Amniotic epithelial cell (primary cell): Measurements from ENCODE around the gene HTR4.
"Not testable (repeated sequence)": the region's sequence is repeated elsewhere in the genome, so short reads cannot be mapped to it uniquely, and the experiment has no call there.

Experiments used
- DNase-seq: peaks from one replicate; pipeline ENCODE4 v3.0.0-alpha.2; 2010; ENCODE audit warnings: low read depth

Gene HTR4

GRCh38 chr5:148532969-148533670 is 121.2 kb downstream of the HTR4 start:
- DNase-seq: no peak

DNA sequence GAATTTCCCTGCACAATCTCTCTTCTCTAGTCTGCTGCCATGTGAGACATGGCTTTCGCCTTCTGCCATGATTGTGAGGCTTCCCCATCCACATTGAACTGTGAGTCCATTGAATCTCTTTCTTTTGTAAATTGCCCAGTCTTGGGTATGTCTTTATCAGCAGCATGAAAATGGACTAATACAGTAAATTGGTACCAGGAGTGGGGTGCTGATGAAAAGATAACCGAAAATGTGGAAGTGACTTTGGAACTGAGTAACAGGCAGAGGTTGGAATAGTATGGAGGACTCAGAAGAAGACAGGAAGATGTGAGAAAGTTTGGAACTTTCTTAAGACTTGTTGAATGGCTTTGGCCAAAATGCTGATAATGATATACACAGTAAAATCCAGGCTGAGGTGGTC is 124.9 kb downstream of the HTR4 start:
- not testable (repeated sequence) for DNase-seq

GRCh38 chr5:148524721-148525120 is 129.6 kb downstream of the HTR4 start:
- no peak for DNase-seq

GRCh38 chr5:148523139-148523538 is 131.2 kb downstream of the HTR4 start:
- DNase-seq: no peak

- no peak for DNase-seq
These were observed 138.9 kb downstream of the HTR4 start for GRCh38 chr5:148515460-148515859.

- no peak for DNase-seq
These were observed 140.0 kb downstream of the HTR4 start for GRCh38 chr5:148514344-148514743.

GRCh38 chr5:148512498-148512897 is 141.8 kb downstream of the HTR4 start:
- no peak for DNase-seq

DNA sequence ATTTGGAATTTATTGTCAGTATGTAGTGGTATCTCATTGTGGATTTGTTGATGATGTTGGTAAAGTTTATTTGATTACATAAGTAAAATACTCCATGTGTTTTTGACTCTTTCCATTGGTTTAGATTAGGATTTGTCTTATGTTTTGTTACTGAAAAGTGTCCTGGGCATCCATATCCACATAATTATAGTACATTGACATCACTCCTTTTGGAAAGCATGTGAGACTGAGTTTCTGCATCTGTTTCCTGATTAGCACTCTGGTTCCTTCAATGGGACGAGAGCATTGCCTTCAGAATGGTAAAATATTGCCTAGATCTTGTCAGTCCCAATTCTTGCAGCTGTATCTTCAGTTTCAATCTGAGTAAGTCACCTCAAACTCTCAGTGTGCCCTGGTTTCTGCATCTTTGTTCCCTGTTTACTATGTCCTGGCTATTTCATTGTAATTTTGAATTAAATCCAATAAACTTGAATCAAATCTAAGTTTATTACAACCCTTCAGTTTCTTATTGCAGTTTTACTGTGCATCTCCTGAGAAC is 142.4 kb downstream of the HTR4 start:
- no peak for DNase-seq

GRCh38 chr5:148509893-148510292 is 144.4 kb downstream of the HTR4 start:
- DNase-seq: no peak

GRCh38 chr5:148507648-148508047 is 146.7 kb downstream of the HTR4 start:
- no peak for DNase-seq

- DNase-seq: peak; percentile 2
These were observed 154.9 kb downstream of the HTR4 start for GRCh38 chr5:148499452-148499851.

- no peak for DNase-seq
These were observed 156.6 kb downstream of the HTR4 start for GRCh38 chr5:148497757-148498156.

DNA sequence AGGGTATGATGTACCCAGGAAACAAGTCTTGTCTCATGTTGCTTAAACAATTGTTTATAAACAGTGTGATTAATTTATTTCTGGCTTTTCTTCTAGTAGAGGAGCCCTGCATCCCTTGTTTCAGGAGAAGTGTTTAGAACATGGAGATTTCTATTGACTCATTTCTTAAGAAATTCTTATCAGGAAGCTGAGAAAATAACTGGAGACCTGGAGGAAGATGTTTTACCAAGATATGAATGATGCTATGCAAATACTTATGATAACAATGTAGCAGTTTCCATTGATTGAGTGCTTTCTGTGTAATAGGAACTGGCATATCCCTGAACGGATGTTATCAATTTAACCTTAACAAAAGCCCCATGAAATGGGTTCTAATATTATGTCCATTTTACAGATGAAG is 162.0 kb downstream of the HTR4 start:
- DNase-seq: no peak

GRCh38 chr5:148491793-148492184 is 162.5 kb downstream of the HTR4 start:
- no peak for DNase-seq

DNA sequence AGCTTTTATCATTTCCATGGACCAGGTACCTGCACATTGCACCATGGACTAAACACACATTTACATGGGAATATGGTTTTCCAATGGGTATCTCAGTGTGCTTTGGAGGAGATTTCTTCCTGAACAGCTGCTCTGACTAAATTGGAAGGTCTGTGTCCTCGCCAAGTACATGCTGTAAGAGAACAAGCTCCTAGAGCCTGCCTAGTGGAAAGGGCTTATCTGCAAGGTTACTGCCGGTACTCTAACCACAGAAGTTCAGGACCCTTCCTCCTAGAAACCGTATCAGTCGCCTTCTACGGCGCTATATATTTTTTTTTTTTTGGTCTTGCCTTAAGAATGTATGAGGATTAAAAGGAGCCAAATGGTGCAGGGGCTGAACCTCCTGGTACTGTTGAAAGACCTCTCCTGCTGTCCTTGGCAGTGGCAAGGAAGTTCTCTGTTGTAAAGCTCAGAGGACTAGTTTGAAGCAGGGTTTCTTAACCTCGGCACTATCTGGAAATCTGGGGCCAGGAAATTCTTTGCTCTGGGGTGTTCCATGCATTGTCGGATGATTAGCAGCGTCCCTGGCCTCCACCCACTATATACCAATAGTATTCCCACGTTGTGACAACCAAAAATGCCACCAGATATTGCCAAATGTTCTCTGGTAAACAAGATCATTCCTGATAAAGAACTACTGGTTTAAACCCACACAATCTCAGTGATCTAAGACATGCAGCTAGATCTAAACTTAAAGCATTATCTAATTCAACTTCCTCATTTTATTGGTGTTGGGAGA is 163.1 kb downstream of the HTR4 start:
- no peak for DNase-seq

- no peak for DNase-seq
These were observed 165.6 kb downstream of the HTR4 start for GRCh38 chr5:148488757-148489156.

- no peak for DNase-seq
These were observed 167.9 kb downstream of the HTR4 start for GRCh38 chr5:148486456-148486855.

DNA sequence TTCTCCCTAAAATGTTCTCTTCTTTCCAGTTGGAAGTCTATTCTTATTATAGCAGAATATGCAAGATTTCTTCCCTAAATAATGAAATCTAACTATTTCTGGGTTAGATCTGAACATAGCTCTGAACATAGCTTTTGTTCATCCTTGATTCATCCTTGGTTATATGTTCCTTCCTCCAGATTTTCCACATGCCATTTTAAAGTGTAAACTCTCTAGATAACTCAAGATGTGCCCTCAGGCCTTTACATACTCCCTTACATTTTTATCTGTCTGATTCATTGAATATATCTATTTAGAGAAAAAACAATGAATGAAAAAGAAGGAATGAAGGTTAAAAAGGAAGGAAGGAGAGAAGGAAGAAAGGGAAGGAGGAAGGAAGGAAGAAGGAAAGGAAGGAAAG is 169.7 kb downstream of the HTR4 start:
- DNase-seq: no peak

- DNase-seq: no peak
These were observed 170.6 kb downstream of the HTR4 start for GRCh38 chr5:148483750-148484149.

DNA sequence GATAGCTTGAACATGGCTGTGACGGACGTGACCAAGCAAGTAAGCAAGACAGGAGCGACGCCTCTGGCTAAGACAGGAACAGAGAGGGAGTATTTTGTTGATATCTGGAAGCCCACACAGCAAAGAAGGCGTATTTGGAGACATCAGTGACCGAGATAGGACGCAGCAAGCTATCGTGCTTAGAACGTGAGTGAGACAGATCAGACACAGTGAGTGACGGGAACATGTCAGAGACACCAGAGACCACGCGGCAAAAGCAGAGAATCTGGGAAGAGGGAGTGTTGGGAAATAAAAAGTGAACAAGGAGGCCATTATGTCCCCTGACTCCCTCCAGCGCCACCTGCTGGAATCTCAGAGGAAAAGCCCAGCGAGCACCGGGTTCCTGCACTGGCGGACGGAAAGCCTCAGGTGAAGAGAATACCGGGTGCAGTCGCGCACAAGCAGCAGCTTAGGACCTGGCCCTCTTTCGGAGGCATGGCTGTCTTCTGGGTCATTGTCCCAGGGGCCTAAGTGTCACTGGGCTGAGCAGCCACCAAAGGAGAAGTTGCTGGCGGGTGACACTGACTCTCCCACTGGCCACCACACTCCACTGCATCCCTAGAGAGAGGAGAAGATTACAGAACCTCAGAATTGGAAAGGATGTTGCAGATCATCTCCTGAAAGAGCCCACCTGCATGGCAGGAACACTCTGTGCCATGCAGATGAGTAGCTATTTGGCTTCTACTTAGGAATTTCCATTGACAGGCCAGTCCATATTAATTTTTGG is 171.4 kb downstream of the HTR4 start:
- peak; percentile 43 for DNase-seq

DNA sequence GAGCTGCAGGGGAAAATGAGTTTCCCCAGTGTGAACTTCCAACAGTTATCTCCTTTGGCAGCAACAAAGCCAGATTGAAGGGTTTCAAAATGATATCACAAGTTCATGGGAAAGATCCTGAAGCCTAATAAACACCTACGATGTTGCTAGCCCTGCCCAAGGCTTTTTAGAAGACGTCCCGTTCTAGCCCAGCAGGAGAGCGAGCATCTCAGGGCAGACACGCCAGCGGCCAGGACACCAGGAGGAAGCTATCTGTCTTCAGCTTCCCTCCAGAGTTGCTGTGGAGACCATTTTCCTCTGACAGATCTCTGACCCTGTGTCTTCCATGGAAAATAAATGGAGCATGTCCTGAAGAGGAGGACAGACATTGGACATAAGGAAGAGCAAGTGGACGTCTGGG is 172.1 kb downstream of the HTR4 start:
- DNase-seq: no peak

- DNase-seq: no peak
These were observed 176.9 kb downstream of the HTR4 start for GRCh38 chr5:148477429-148477828.

GRCh38 chr5:148476302-148476701 is 178.0 kb downstream of the HTR4 start:
- DNase-seq: no peak
